Measurements from ENCODE around the gene SRPK2.

Gene SRPK2

GRCh38 chr7:105191331-105191730, 197.4 kb downstream of the SRPK2 start:
- DNase-seq (ENCODE audit: low read depth in 2 of 2): no peak

GRCh38 chr7:105189859-105190492, 198.7 kb downstream of the SRPK2 start:
- no peak for DNase-seq (ENCODE audit: low read depth in 2 of 2)

GRCh38 chr7:105188201-105188600, 200.5 kb downstream of the SRPK2 start:
- DNase-seq (ENCODE audit: low read depth in 2 of 2): no peak

GRCh38 chr7:105187302-105188169, 201.2 kb downstream of the SRPK2 start:
- DNase-seq (ENCODE audit: low read depth in 2 of 2): no peak

- DNase-seq (ENCODE audit: low read depth in 2 of 2): no peak
These were observed 203.3 kb downstream of the SRPK2 start for GRCh38 chr7:105185290-105186010.

GRCh38 chr7:105180002-105180401, 208.7 kb downstream of the SRPK2 start:
- DNase-seq (ENCODE audit: low read depth in 2 of 2): no peak

- DNase-seq (ENCODE audit: low read depth in 2 of 2): no peak
These were observed 209.7 kb downstream of the SRPK2 start for GRCh38 chr7:105178928-105179541.

- DNase-seq (ENCODE audit: low read depth in 2 of 2): no peak
These were observed 210.5 kb downstream of the SRPK2 start for GRCh38 chr7:105178177-105178576.

- no peak for DNase-seq (ENCODE audit: low read depth in 2 of 2)
These were observed 211.7 kb downstream of the SRPK2 start for GRCh38 chr7:105177026-105177425.

- DNase-seq (ENCODE audit: low read depth in 2 of 2): no peak
These were observed 215.1 kb downstream of the SRPK2 start for GRCh38 chr7:105173586-105173985.

- no peak for DNase-seq (ENCODE audit: low read depth in 2 of 2)
These were observed 224.0 kb downstream of the SRPK2 start for GRCh38 chr7:105164751-105165150.

- no peak for DNase-seq (ENCODE audit: low read depth in 2 of 2)
These were observed 225.0 kb downstream of the SRPK2 start for GRCh38 chr7:105163718-105164117.

- DNase-seq (ENCODE audit: low read depth in 2 of 2): no peak
These were observed 227.4 kb downstream of the SRPK2 start for GRCh38 chr7:105161366-105161765.

- DNase-seq (ENCODE audit: low read depth in 2 of 2): no peak
These were observed 231.4 kb downstream of the SRPK2 start for GRCh38 chr7:105157278-105157677.

GRCh38 chr7:105156731-105157130, 232.0 kb downstream of the SRPK2 start:
- no peak for DNase-seq (ENCODE audit: low read depth in 2 of 2)

- no peak for DNase-seq (ENCODE audit: low read depth in 2 of 2)
These were observed 234.6 kb downstream of the SRPK2 start for GRCh38 chr7:105154084-105154483.

- DNase-seq (ENCODE audit: low read depth in 2 of 2): no peak
These were observed 235.2 kb downstream of the SRPK2 start for GRCh38 chr7:105153531-105153930.

GRCh38 chr7:105151152-105151551, 237.6 kb downstream of the SRPK2 start:
- DNase-seq (ENCODE audit: low read depth in 2 of 2): no peak

GRCh38 chr7:105149827-105150226, 238.9 kb downstream of the SRPK2 start:
- DNase-seq (ENCODE audit: low read depth in 2 of 2): no peak

- DNase-seq (ENCODE audit: low read depth in 2 of 2): no peak
These were observed 247.7 kb downstream of the SRPK2 start for GRCh38 chr7:105141068-105141467.

- DNase-seq (ENCODE audit: low read depth in 2 of 2): no peak
These were observed 249.3 kb downstream of the SRPK2 start for GRCh38 chr7:105139381-105139780.

- no peak for DNase-seq (ENCODE audit: low read depth in 2 of 2)
These were observed 250.8 kb downstream of the SRPK2 start for GRCh38 chr7:105137898-105138297.
